Spleen (tissue), 11 donors: ENCODE results near the gene RIPPLY1. TPM values are rescaled to one million over a fixed set of nuclear protein-coding genes. Genes with fewer than 3 reads are reported as not detected.

ENCODE experiments used
- DNase-seq: peaks from one replicate; pipeline ENCODE4 v3.0.0-alpha.2; 2020
- H3K27ac ChIP-seq, 8 donors: fragments of 200-600 bp; sonication (generic) in 7 of 8; 1 replicate in 4 of 8; 2 replicates in 4 of 8; pipeline versions ENCODE4 v1.5.0 to v1.8.0; 2016 to 2021; ENCODE audit warnings: inconsistent platforms in 4 of 8, mild to moderate bottlenecking in 4 of 8, moderate library complexity in 1 of 8
- H3K27me3 ChIP-seq, 7 donors: fragments of 200-600 bp; sonication (generic) in 6 of 7; replicated peaks in 1 of 7; 1 replicate in 4 of 7; 2 replicates in 3 of 7; pipeline versions ENCODE4 v1.5.0 to v1.8.0; 2016 to 2021; ENCODE audit warnings: inconsistent platforms in 3 of 7, mild to moderate bottlenecking in 1 of 7
- H3K36me3 ChIP-seq, 6 donors: fragments of 200-600 bp; sonication (generic) in 5 of 6; 1 replicate in 4 of 6; 2 replicates in 2 of 6; pipeline versions ENCODE4 v1.5.0 to v1.8.0; 2016 to 2021; ENCODE audit warnings: inconsistent platforms in 2 of 6
- H3K4me1 ChIP-seq, 6 donors: fragments of 200-600 bp; sonication (generic) in 5 of 6; 1 replicate in 3 of 6; 2 replicates in 3 of 6; pipeline versions ENCODE4 v1.5.0 to v1.8.0; 2016 to 2021; ENCODE audit warnings: inconsistent platforms in 3 of 6
- H3K4me3 ChIP-seq, 8 donors: fragments of 200-600 bp; sonication (generic) in 7 of 8; 1 replicate in 4 of 8; 2 replicates in 4 of 8; pipeline versions ENCODE4 v1.5.0 to v1.8.0; 2016 to 2021; ENCODE audit warnings: inconsistent platforms in 4 of 8, mild to moderate bottlenecking in 4 of 8, moderate library complexity in 2 of 8
- H3K9me3 ChIP-seq, 8 donors: fragments of 200-600 bp; sonication (generic) in 7 of 8; 1 replicate in 4 of 8; 2 replicates in 4 of 8; pipeline versions ENCODE4 v1.5.0 to v1.8.0; 2016 to 2021; ENCODE audit warnings: inconsistent platforms in 4 of 8
- POLR2A ChIP-seq, 3 donors: fragments of 450-650 bp; IDR thresholded peaks; one replicate each; pipeline ENCODE4 v1.5.1; 2017; ENCODE audit warnings: antibody characterized with exemption in 3 of 3, mild to moderate bottlenecking in 1 of 3
- POLR2AphosphoS5 ChIP-seq, 3 donors: sonication (generic); formaldehyde crosslinking; IDR thresholded peaks; one replicate each; pipeline ENCODE4 v1.5.1; 2017; ENCODE audit warnings: antibody characterized with exemption in 3 of 3
- WGBS, 5 donors: extraction: QIAGEN DNeasy Blood & Tissue Kit in 3 of 5; methylation state at CpG; one replicate each; pipeline versions ENCODE4 v1.1.5 to v1.1.7; 2013 to 2018; 5-methylcytosine and 5-hydroxymethylcytosine counted together
- intact Hi-C: fragments of 100-400 bp; cut with DNase I; formaldehyde crosslinking; loops from one replicate; pipeline ENCODE4 v1.15.0; 2023; ENCODE audit warnings: low total_unique reads
- polyA plus RNA-seq, 3 donors: library from polyadenylated mRNA; stranded (reverse); fragments of 200-250 nt; gene quantifications; one replicate each; pipeline ENCODE4 v1.2.1, GENCODE V29; 2013
- total RNA-seq, 7 donors: library from RNA; depleted of rRNA in 3 of 7; stranded (reverse); fragments of >200 nt in 3 of 7; fragmentation: NEBNext Ultra II Directional in 4 of 7; extraction: Animal tissue kit (Norgen Biotek cat#: 25700) in 4 of 7; gene quantifications; one replicate each; pipeline versions ENCODE4 v1.1.0 to v1.2.1, GENCODE V29; 2016 to 2021
- TF ChIP-seq, protein P1 (sequence below), 11 experiments: fragments of 200-600 bp in 7 of 11; fragments of 450-650 bp in 4 of 11; sonication (generic) in 4 of 11; IDR thresholded peaks in 8 of 11; conservative IDR thresholded peaks in 3 of 11; 1 replicate in 7 of 11; 2 replicates in 4 of 11; pipeline versions ENCODE4 v1.4.0 to v1.8.0; 2016 to 2021; ENCODE audit warnings: antibody characterized with exemption in 11 of 11, inconsistent platforms in 4 of 11, mild to moderate bottlenecking in 1 of 11
- donor health status: healthy with polysubstance abuse.
- donor health status: DM: no; HTN: no; CAD: no; lungs with moderate emphysema.
- donor health status: DM: no; HTN: no; CAD: no.
- donor health status: Bipolar disorder and iron deficiency.
- donor health status: healthy.
- donor health status: DM: no; HTN: no; CAD: no.
- donor health status: DM: yes; HTN: yes; CAD: no.

The RIPPLY1 gene
- total and polyA plus RNA-seq, 10 donors: not detected

- 73 to 96% (median 80%) methylated on average over 1 to 4 of the region's 4 CpGs for WGBS, 5 donors
- Histone ChIP-seq H3K4me3 (no peak overlapping the region), H3K36me3 (no peaks in the 10 kb centered on the region), H3K9me3 (no peaks in the 10 kb centered on the region), H3K4me1 (peaks cover 0 to 3% (median under 1%) of the 10 kb centered on the region in 6 donors), H3K27ac (no peak overlapping the region), H3K27me3 (peaks cover 0 to 6% (median 0%) of the 10 kb centered on the region in 7 donors)
- no peak for TF ChIP-seq POLR2A (IDR thresholded peaks at IDR 0.05)
- TF ChIP-seq, protein P1, sequence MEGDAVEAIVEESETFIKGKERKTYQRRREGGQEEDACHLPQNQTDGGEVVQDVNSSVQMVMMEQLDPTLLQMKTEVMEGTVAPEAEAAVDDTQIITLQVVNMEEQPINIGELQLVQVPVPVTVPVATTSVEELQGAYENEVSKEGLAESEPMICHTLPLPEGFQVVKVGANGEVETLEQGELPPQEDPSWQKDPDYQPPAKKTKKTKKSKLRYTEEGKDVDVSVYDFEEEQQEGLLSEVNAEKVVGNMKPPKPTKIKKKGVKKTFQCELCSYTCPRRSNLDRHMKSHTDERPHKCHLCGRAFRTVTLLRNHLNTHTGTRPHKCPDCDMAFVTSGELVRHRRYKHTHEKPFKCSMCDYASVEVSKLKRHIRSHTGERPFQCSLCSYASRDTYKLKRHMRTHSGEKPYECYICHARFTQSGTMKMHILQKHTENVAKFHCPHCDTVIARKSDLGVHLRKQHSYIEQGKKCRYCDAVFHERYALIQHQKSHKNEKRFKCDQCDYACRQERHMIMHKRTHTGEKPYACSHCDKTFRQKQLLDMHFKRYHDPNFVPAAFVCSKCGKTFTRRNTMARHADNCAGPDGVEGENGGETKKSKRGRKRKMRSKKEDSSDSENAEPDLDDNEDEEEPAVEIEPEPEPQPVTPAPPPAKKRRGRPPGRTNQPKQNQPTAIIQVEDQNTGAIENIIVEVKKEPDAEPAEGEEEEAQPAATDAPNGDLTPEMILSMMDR (IDR thresholded peaks at IDR 0.05 in 8 of 11, conservative IDR thresholded peaks at IDR 0.05 in 3 of 11): no peak
- no peak for TF ChIP-seq POLR2AphosphoS5 (IDR thresholded peaks at IDR 0.05)
- DNase-seq: no peak
- intact Hi-C loops: no loop called here
These were observed 25.1 kb upstream of the RIPPLY1 start for GRCh38 chrX:106928227-106928626.

DNA sequence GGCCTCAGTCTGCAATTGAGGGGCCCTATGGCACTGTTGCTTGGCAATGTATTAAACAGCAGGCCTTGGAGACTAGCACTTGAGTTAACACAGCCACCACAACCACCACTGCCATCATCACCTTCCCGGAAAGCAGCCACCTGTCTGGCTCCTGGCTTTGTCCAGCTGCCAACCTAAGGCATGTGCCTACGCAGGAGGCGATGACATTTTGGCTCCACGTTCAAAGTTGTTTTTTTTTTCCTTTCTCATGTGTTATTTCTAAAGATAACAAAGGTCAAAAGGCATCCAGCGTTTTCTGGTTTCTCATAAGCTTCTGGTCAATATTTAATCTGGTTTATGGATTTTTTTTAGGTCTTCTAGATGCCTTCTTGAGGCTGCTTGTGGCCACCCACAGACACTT is 24.6 kb upstream of the RIPPLY1 start:
- Histone ChIP-seq H3K27me3 (peaks cover 0 to 6% (median 0%) of the 10 kb centered on the region in 7 donors), H3K27ac (no peak overlapping the region), H3K4me1 (no peaks in the 10 kb centered on the region), H3K4me3 (no peak overlapping the region), H3K36me3 (no peaks in the 10 kb centered on the region), H3K9me3 (no peaks in the 10 kb centered on the region)
- 73 to 89% (median 83%) methylated on average over 5 of the region's 5 CpGs for whole genome bisulfite sequencing, 5 donors
- TF ChIP-seq, protein P1 (IDR thresholded peaks at IDR 0.05 in 8 of 11, conservative IDR thresholded peaks at IDR 0.05 in 3 of 11): no peak
- no peak for TF ChIP-seq POLR2A (IDR thresholded peaks at IDR 0.05)
- no peak for TF ChIP-seq POLR2AphosphoS5 (IDR thresholded peaks at IDR 0.05)
- intact Hi-C loops: no loop called here
- no peak for DNase-seq

GRCh38 chrX:106927023-106927422 is 23.9 kb upstream of the RIPPLY1 start:
- H3K9me3 ChIP-seq: no peaks in the 10 kb centered on the region
- H3K27ac ChIP-seq: no peak overlapping the region
- H3K27me3 ChIP-seq: peaks cover 0 to 6% (median 0%) of the 10 kb centered on the region in 7 donors
- DNase-seq: no peak
- no peaks in the 10 kb centered on the region for H3K36me3 ChIP-seq
- H3K4me1 ChIP-seq: no peaks in the 10 kb centered on the region
- TF ChIP-seq, protein P1 (IDR thresholded peaks at IDR 0.05 in 8 of 11, conservative IDR thresholded peaks at IDR 0.05 in 3 of 11): no peak
- TF ChIP-seq POLR2A (IDR thresholded peaks at IDR 0.05) (no peak), POLR2AphosphoS5 (IDR thresholded peaks at IDR 0.05) (no peak)
- 86 to 96% (median 92%) methylated on average over 2 to 3 of the region's 3 CpGs for WGBS, 5 donors
- intact Hi-C loops: no loop called here
- no peak overlapping the region for H3K4me3 ChIP-seq

DNA sequence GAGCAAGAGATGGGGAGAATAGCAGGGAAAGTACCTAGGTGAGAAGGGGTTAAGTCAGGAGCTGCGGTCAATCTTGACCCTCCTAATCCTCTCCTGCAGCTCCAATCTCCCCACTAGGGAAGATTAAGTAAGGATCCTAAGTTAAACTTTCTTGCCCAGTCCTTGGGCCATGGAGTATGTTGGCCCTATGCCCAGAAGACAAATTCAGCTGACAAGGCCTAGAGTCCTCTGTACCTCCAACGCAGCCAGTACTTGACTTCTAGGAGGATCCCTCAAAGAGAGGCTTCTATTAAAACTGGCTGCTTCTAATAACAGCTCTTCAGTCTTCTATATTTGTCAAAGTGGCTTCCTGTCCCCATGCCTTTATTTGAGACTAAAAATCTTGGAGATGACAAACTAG is 18.5 kb upstream of the RIPPLY1 start:
- TF ChIP-seq POLR2AphosphoS5 (IDR thresholded peaks at IDR 0.05) (no peak), POLR2A (IDR thresholded peaks at IDR 0.05) (no peak)
- TF ChIP-seq, protein P1 (IDR thresholded peaks at IDR 0.05 in 8 of 11, conservative IDR thresholded peaks at IDR 0.05 in 3 of 11): no peak

More for the DNA sequence above, 18.5 kb upstream of the RIPPLY1 start:
- WGBS, 5 donors: 72 to 91% (median 77%) methylated on average over 2 of the region's 2 CpGs
- no peak overlapping the region for H3K27ac ChIP-seq
- H3K27me3 ChIP-seq: peaks cover 0 to 9% (median 0%) of the 10 kb centered on the region in 7 donors
- no peaks in the 10 kb centered on the region for H3K9me3 ChIP-seq
- DNase-seq: no peak
- peaks cover 0 to 4% (median 0%) of the 10 kb centered on the region in 6 donors for H3K4me1 ChIP-seq
- no peak overlapping the region for H3K4me3 ChIP-seq
- intact Hi-C loops: no loop called here
- H3K36me3 ChIP-seq: no peaks in the 10 kb centered on the region
